GM19467 (cell line): ENCODE data around the gene CYP19A1.

Experiments
- ATAC-seq: cut with Tn5 transposase; IDR thresholded peaks from one replicate; pipeline ENCODE4 v1.9.1; 2021; ENCODE audit warnings: mild to moderate bottlenecking, moderate library complexity; ENCODE audit not compliant: unreplicated experiment

CYP19A1 gene

DNA sequence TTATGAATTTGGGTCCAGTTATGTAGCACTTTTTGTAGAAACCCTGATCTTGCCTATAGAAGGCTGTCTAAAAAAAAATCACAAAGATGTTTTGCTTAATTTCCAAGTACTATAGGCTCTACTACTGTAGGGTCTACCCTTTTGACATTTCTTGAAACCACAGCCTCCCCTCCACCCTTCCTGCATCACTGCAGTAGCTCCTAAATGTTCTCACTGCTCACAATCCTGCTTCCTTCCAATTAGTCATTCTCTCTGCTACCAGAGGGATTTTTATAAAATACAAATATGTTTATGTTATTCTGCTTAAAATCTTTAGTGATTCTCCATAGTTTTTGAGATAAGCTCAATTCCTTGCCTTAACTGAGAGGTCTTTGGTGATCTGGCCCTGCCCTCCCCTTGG, 114.0 kb downstream of the CYP19A1 start:
- no peak for ATAC-seq

- ATAC-seq = no peak
Observed at GRCh38 chr15:51223771-51224229, 114.6 kb downstream of the CYP19A1 start.

- ATAC-seq = no peak
Observed at GRCh38 chr15:51218299-51218938, 120.0 kb downstream of the CYP19A1 start.

DNA sequence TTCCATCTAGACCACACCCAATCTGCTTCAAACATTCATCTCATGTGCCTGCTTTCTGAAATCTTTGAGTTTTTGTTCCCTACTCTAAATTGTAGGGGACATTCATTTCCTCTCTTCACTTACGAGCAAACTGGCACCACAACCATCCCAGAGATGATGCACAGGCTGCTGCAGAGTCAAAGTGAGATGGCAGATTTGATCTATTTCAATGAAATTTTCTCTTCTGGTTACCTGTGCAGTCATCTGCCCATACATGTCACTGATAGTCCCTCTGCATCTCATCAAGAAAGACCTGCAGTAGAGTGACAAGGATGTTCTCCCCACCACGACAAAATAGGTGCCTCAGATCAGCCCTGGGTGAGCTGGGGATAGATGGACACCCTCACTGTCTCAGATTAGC, 125.5 kb downstream of the CYP19A1 start:
- no peak for ATAC-seq

GRCh38 chr15:51212239-51212638, 126.2 kb downstream of the CYP19A1 start:
- no peak for ATAC-seq

- ATAC-seq = no peak
Observed at GRCh38 chr15:51205050-51205975, 133.1 kb downstream of the CYP19A1 start.

DNA sequence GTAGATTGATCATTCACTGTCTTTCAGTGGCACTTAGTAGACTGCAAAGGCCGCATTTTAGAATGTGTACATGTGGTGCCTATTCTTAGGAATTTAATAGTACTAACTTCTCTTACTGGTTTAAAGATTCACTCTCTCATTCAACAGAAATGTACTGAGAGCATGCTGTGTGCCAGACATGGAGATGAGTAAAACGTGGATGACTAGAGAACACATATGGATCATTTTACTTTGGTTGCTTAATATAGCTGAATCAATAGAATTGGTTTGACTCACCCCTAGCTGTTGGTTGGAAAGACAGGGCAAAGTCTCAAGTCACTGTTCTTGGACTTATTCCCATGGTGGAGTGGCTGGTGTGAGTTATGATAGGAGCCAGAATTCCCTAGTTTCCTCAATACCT, 134.6 kb downstream of the CYP19A1 start:
- no peak for ATAC-seq

GRCh38 chr15:51202783-51203182, 135.6 kb downstream of the CYP19A1 start:
- ATAC-seq = no peak

DNA sequence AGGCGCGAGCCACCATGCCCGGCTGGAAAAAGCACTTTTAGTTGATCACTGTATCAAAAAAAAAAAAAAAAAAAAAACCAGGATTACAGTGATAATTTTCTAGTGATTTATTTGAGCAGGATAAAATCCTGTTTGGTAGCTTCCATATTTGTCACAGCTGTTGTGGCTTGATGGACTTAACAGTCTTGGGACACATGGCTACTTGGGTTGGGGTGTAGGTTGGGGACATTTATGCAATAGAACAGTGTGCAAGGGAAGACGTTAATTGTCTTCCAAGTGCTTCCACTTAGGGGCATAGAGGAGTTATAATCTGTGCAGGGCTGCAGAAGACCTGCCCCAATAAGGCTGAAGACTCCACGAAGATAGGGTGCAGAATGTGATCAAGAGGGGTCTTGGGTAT, 136.8 kb downstream of the CYP19A1 start:
- no peak for ATAC-seq

GRCh38 chr15:51200792-51201191, 137.6 kb downstream of the CYP19A1 start:
- ATAC-seq = no peak

DNA sequence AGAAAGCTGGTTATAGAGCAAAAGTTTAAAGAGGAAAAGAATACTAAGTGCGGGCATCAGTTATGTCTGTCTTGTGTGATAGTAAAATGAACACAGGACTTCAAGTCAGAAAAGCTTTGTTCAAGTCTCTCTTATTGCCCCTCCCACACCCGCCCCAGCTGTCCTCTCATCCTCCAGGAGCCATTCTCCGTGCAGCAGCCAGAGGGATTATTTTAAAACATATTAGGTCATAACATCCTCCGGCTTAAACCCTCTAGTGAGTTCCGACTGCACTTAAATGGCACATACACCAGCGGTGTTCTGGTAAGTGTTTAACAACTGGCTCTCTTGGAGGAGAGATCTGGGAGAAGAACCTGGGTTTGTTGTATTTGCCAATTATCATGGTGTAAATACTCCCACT, 138.9 kb downstream of the CYP19A1 start:
- no peak for ATAC-seq

DNA sequence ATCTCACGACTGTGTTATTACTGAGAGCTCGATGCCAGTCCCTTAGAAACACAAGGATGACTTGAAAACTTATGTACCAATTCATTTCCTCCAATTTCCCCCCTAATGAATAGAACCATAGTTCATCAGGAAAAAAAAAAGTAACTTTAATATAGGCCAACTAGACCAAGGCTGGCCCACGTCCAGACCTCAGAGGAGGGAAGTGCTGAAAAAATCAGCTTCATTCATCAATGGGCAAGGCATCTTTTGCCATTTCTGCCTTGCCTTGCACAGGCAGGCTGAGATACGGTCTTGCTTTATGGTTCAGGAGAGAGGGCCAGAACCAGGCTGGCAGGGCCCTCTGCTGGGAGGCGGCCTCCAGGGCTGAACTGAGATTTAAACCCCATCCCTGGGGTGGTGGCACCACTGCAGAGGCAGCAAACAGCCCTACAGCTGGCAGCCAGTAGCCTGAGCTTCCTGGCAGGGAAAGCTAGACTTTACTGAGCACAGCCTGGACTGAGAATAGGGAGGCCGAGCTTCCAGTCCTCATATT, 139.6 kb downstream of the CYP19A1 start:
- no peak for ATAC-seq

GRCh38 chr15:51195459-51195858, 142.9 kb downstream of the CYP19A1 start:
- ATAC-seq = no peak

DNA sequence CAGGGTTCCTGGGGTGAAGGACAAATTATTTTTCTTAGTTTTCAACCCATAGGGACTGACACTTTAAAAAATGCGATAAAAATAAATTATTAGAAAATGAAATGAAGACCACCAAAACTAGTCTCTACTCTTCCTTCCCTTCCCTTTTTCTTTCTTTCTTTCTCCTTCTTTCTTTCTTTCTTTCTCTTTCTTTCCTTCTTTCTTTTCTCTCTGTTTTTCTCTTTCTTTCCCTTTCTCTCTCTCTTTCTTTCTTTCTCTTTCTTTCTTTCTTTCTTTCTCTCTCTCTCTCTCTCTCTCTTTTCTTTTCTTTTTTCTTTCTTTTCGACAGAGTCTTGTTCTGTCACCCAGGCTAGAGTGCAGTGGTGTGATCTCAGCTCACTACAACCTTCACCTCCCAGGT, 144.4 kb downstream of the CYP19A1 start:
- no peak for ATAC-seq

GRCh38 chr15:51193526-51193925, 144.9 kb downstream of the CYP19A1 start:
- ATAC-seq = no peak

GRCh38 chr15:51192521-51193280, 145.7 kb downstream of the CYP19A1 start:
- no peak for ATAC-seq

DNA sequence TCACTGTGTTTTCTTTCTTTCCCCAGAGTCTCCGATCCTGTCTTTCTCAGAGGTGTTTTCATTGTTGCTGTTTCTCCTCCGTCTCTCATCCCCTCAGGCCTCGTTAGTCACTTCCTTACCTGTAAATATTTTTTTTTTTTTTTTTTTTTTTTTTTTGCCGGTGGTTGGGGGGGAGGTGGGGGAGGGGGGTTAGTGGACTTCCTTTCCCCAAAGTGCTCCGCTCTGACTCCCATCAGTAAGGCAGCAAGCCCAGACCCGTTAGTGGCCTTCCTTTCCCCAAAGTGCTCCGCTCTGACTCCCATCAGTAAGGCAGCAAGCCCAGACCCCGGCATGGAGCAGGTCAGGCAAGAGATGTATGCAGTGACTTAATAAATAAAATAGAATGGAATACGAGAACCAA, 146.6 kb downstream of the CYP19A1 start:
- no peak for ATAC-seq

DNA sequence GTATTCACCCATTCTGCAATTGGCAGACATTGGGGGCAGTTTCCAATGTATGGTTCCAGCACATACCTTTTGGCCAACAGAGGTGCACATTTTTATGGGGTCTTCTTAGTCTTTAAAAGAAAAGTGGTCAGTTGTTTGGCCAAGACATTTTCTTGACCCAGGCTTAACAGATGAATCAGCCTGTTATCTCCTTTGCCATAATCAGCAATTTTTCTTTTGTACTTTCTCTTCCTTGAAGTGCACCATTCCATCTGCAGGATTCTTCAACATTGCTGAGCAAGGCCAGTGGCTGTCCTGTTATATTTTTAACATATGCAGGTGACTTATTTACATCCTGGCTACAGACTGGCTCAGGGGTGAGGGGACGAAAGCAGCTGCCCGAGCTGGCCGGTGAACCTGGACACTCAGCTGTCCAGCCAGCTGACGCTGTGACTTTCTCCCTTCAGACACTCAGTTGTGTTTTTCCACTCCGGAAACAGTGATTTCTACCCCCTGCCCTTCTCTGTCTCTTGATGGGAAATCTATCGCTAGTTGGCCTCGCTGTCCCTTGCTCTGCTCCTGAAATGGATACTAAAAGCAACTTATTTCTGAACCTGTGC, 147.2 kb downstream of the CYP19A1 start:
- no peak for ATAC-seq

DNA sequence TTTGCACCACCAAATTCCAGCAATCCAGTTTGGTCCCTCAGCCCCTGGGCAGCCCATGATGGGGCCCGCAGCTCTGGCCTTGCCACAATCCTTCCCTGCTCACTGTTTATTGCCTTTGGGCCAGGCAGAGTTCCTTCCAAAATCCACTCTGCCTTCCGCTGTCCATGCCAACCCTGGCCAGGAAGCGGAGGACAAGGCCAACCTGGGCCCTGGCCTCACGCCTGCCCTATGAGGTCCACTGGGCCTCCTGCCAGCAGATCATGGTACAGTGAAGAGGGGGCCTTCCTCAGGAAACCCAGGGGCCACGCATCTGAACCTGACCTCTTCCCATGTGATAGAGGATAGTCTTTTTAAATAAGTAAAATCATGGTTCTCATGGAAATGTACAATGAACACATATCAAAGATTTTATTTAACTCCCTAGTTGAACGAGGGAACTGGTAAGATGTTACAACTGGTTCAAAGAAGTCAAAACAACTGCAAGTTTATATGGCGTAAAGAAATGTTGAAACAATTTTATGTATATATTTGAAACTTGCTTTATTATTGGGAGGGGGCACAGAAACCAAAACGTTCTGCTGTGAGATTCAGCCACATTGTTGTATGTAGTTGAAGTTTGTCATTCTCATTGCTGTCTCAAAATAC, 147.8 kb downstream of the CYP19A1 start:
- no peak for ATAC-seq

GRCh38 chr15:51189669-51190385, 148.6 kb downstream of the CYP19A1 start:
- ATAC-seq = no peak
